CD4-positive, alpha-beta T cell treated with Interleukin-17A for 1 hour (primary cell): ENCODE data around the gene ARHGEF33.
"Not testable (repeated sequence)": the region's sequence is repeated elsewhere in the genome, so short reads cannot be mapped to it uniquely, and the experiment has no call there.

ENCODE experiments used
- DNase-seq: peaks from one replicate; pipeline ENCODE4 v3.0.0-alpha.2; 2020

ARHGEF33 gene

DNA sequence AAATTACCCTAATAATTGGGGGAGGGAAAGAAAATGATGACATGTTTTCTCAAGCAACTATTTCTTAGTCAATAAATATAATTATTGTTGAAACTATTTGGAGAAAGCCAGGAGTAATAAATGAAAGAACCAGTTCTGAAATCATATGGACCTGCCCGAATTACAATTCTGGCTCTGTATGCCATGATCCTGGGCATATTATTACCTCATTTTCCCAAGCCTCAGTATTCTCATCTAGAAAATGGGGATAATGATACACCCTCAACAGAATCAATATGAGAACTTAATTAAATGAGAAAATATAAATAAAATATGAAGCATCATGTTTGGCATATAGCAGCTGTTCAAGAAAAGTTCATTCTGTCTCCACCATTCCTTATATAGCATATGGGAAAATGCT is 22.9 kb downstream of the ARHGEF33 start:
- DNase-seq: no peak

DNA sequence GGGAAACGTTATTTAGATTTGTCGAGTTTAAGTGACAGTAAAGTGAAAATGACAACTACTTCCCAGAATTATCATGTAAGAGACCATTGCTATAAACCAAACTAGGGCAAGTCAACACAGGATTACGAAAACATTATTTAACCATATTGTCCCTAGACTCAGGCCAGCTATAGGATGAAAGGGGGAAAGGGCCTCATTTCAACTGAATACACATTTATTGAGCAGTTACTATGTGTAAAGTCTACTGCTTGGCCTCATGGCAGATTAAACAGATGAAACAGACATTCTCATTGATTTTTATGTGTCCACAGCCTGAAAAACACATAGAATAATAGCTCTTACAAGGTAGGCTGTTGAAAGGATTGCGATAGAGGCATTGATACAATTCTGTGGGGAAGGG is 32.7 kb downstream of the ARHGEF33 start:
- DNase-seq: no peak

GRCh38 chr2:38922902-38923301 is 33.2 kb downstream of the ARHGEF33 start:
- DNase-seq: no peak

GRCh38 chr2:38925982-38926381 is 36.3 kb downstream of the ARHGEF33 start:
- no peak for DNase-seq

DNA sequence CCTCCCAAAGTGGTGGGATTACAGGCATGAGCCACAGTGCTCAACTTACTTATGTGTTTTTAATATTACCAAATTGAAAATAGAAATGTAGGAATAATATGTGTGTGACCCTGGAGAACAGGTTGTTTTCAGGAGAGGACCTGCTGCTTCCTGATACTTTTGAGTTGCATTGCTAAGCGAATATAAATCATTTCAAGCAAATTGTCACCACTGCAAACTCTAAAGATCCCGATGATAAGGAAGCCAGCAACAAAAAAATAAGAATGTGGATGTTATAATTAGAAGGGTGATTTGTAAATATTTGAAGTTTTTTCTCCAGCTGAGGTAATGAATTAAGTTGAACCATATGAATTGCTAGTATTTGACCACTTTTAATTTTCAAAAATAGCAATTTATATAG is 40.9 kb downstream of the ARHGEF33 start:
- DNase-seq: no peak

GRCh38 chr2:38932586-38932985 is 42.9 kb downstream of the ARHGEF33 start:
- DNase-seq: no peak

DNA sequence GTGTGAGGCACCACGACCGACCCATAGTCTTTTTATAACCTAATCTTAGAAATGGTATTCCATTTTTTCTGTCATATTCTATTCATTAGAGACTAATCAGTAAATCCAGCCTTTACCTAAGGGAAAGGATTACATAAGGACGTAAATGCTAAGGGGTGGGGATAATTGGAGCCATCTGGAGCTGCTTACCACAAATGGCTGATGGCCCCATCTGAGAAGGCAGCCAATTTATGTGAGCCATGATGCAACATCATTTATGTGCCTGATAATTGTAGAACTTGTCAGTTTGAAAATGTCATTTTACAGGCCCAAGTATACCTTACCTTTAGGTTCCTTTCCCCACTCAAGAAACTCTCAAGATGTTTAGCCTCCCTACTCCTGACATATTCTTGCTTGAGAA is 44.0 kb downstream of the ARHGEF33 start:
- no peak for DNase-seq

- no peak for DNase-seq
These were observed 45.1 kb downstream of the ARHGEF33 start for GRCh38 chr2:38934742-38935141.

- no peak for DNase-seq
These were observed 46.0 kb downstream of the ARHGEF33 start for GRCh38 chr2:38935568-38936172.

GRCh38 chr2:38936516-38936915 is 46.8 kb downstream of the ARHGEF33 start:
- not testable (repeated sequence) for DNase-seq

DNA sequence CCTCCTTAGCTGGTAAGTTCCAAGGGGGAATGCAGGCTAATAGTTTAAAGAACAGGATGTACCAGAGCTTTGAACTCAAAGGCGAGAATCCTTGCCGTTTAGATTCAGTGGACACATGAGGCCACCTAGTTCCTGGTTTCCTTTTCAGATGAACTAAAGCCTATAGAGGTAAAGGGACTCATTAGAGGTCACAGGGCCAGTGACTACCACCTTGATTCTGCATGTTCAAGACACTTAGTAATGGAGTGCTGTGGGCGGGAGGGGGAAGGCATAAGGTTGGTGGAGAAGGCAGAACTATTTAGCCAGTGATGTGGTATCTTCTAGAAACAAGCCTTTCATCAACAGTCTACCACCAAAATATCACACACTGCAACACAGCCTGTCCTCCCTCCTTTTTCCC is 47.9 kb downstream of the ARHGEF33 start:
- no peak for DNase-seq

GRCh38 chr2:38940746-38941145 is 51.1 kb downstream of the ARHGEF33 start:
- no peak for DNase-seq

DNA sequence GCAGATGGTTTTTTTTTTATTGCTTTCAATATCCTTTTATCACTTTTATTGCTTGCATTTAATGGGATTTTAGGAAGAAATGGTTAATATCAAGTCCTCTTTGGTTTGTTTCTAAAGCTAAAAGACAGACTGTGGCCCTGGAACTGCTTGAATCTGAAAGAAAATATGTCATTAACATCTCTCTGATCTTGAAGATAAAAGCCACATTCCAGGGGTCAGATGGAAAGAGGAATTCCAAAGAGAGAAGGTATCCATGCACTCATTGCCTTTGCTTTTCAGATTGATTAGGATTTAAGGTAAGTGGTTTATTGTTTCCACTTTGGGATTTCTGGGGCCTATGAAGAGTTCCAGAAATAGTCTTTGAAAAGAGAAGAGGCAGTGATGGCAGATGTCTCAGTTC is 54.1 kb downstream of the ARHGEF33 start:
- no peak for DNase-seq

GRCh38 chr2:38945372-38945771 is 55.7 kb downstream of the ARHGEF33 start:
- no peak for DNase-seq

DNA sequence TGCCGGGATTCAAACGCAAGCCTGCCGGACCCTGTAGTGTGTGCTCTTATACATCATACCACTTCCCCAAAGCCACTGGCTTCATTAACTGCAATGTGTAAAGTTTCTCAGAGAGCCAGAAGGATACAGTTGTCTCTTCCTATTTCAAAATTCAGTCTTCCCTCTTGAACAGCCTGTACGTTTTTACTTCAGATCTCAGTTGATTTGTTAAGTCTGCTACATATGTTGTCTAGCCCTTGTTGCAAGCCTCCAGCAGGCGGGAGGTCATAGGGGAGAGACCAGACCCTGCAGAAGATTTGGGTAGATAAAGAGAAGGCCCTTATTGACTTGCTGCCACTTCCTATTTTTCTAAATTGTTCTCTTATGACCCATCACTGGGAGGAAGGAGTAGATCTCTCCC is 56.2 kb downstream of the ARHGEF33 start:
- no peak for DNase-seq

DNA sequence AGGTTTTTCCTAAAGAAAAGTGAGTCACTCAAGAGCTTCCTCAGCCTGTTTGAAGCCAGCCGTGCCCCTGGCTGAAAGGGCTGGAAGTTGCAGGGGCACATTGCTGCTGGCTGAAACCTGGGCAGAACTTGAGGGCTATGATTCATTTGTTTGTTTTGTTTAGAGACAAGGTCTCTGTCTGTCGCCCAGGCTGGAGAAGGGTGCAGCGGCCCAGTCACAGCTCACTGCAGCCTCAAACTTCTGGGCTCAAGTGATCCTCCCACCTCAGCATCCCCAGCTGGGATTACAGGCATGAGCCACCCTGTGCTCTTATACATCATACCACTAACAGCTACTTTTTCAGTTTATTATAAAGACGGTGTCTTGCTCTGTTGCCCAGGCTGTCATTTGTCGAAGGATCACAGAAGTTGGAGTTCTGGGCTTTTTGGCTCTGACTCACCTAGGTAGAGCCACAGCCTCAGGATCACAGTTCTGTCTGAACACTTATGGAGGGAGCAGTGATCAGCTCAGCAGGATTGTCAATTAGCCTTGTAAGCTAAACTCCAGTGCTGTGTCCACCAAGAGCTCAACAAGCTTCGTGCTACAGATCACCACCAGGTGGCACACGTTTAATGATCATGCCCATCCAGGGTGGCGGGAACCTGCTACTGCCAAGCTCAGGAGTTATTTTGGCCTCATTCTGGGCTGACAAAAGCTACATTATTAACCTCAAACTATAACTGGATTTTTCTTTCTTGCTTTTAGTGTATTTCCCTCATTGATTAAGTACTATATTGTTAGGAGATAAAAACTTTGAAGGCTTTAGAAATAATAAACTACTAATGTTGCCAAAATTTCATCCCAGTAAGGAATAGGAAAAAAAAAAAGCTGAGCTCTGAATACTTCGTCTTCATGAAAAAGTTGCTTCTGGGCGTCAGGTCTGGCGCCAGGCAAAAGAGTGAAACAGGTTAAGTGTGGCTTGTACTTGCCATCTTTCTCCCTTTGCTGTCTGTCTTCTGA is 57.9 kb downstream of the ARHGEF33 start:
- peak; percentile 68 for DNase-seq

DNA sequence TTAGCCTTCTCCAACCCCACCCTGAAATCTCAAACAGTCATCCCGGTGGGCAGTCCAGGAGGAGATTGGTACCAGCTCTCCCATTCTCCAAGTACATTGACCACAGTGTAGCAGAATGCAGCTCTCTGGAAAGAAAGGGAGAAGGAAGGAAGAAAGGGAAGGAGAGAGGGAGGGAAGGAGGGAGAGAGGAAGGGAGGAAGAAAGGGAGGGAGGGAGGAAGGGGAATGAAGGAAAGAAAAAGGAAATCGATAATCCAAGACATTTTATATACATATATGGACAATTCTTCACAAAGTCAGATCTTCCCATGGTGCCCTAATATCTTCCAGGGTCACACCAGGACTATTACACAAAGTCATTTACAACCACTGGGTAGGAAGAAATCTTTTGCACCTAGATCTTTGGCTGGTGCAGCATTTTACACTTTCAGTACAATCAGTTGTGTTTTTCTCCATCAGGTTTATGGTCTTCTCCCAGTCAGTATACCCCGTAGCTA is 58.8 kb downstream of the ARHGEF33 start:
- no peak for DNase-seq

- no peak for DNase-seq
These were observed 59.3 kb downstream of the ARHGEF33 start for GRCh38 chr2:38948995-38949394.

GRCh38 chr2:38951766-38952165 is 62.1 kb downstream of the ARHGEF33 start:
- no peak for DNase-seq

DNA sequence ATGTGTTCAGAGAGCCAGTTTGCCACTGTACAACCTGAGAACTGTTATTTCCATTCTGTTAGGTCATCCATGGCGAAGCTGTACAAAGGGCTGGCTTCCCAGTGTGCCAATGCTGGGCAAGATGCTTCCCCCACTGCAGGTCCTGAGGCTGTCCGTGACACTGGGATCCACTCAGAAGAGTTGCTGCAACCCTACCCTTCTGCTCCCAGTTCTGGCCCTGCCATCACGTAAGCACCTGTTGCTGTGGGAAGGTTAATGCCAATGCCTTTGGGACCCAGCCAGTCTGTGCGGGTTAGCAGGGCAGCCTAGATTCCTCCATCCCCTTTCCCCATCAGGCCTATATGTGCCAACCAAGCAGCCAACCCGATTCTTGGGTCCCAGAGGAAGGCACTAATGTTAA is 68.3 kb downstream of the ARHGEF33 start:
- no peak for DNase-seq

- no peak for DNase-seq
These were observed 69.8 kb downstream of the ARHGEF33 start for GRCh38 chr2:38959466-38959865.

DNA sequence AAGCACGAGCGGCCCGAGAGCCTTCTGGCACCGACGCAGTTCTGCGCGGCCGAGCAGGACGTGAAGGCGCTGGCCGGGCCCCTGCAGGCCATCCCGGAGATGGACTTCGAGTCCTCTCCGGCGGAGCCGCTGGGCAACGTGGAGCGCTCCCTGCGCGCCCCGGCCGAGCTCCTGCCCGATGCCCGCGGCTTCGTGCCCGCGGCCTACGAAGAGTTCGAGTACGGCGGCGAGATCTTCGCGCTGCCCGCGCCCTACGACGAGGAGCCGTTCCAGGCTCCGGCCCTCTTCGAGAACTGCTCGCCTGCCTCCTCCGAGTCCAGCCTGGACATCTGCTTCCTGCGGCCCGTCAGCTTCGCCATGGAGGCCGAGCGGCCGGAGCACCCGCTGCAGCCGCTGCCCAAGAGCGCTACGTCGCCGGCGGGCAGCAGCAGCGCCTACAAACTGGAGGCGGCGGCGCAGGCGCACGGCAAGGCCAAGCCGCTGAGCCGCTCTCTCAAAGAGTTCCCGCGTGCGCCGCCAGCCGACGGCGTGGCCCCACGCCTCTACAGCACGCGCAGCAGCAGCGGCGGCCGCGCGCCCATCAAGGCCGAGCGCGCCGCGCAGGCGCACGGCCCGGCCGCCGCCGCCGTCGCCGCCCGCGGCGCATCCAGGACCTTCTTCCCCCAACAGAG is 70.4 kb downstream of the ARHGEF33 start:
- peak; percentile 55 for DNase-seq

- no peak for DNase-seq
These were observed 71.1 kb downstream of the ARHGEF33 start for GRCh38 chr2:38960609-38961320.
